H1 (cell line): ENCODE results near the gene PACS1. TPM values are rescaled to one million over a fixed set of nuclear protein-coding genes. Genes with fewer than 3 reads are reported as not detected.

Experiments
- ASH2L ChIP-seq: fragments of 200-600, 300-600 bp; sonication (generic); IDR thresholded peaks from one replicate; pipeline ENCODE4 v1.7.1; 2017; ENCODE audit warnings: low read length
- ATF3 ChIP-seq: IDR thresholded peaks from 2 replicates; pipeline ENCODE4 v1.6.1; 2011; ENCODE audit warnings: low read depth, mild to moderate bottlenecking, low read length; ENCODE audit not compliant: insufficient read depth
- CEBPB ChIP-seq: IDR thresholded peaks from 2 replicates; pipeline ENCODE4 v1.6.1; 2012; ENCODE audit warnings: low read depth, low read length
- CHD1 ChIP-seq: IDR thresholded peaks from 2 replicates; pipeline ENCODE4 v1.6.1; 2012; ENCODE audit warnings: low read depth, low read length, improper control_type of control experiment
- EP300 ChIP-seq, 2 experiments: IDR thresholded peaks; 1 replicate in 1 of 2; 2 replicates in 1 of 2; pipeline ENCODE4 v1.6.1; 2011 to 2012; ENCODE audit warnings: low read depth in 2 of 2, low read length in 2 of 2, mild to moderate bottlenecking in 2 of 2, borderline replicate concordance in 1 of 2, inconsistent platforms in 1 of 2, moderate library complexity in 1 of 2
- GABPA ChIP-seq: IDR thresholded peaks from 2 replicates; pipeline ENCODE4 v1.6.1; 2011; ENCODE audit warnings: mild to moderate bottlenecking, low read length, moderate library complexity, borderline replicate concordance; ENCODE audit not compliant: insufficient read depth
- HDAC2 ChIP-seq, 2 experiments: fragments of 300-600 bp in 1 of 2; sonication (generic) in 1 of 2; IDR thresholded peaks; 2 replicates each; pipeline ENCODE4 v1.6.1; 2011 to 2012; ENCODE audit warnings: low read depth in 2 of 2, low read length in 2 of 2, mild to moderate bottlenecking in 2 of 2, moderate library complexity in 2 of 2, borderline replicate concordance in 1 of 2, inconsistent platforms in 1 of 2
- MAFK ChIP-seq: IDR thresholded peaks from 2 replicates; pipeline ENCODE4 v1.6.1; 2012; ENCODE audit warnings: low read depth, mild to moderate bottlenecking, improper control_type of control experiment, low read length
- RAD21 ChIP-seq, 2 experiments: IDR thresholded peaks in 1 of 2; conservative IDR thresholded peaks in 1 of 2; 2 replicates each; pipeline ENCODE4 v1.6.1; 2011; ENCODE audit warnings: low read depth in 2 of 2, low read length in 2 of 2, improper control_type of control experiment in 1 of 2, inconsistent platforms in 1 of 2, mild to moderate bottlenecking in 1 of 2, moderate library complexity in 1 of 2
- RFX5 ChIP-seq: IDR thresholded peaks from 2 replicates; pipeline ENCODE4 v1.6.1; 2011; ENCODE audit warnings: low read depth, low read length, improper control_type of control experiment, borderline replicate concordance
- YY1 ChIP-seq: IDR thresholded peaks from 2 replicates; pipeline ENCODE4 v1.6.1; 2011; ENCODE audit warnings: low read depth, mild to moderate bottlenecking, low read length
- polyA plus RNA-seq, 7 experiments: library from polyadenylated mRNA; depleted of rRNA in 3 of 7; stranded (reverse) in 5 of 7; unstranded in 2 of 7; fragments of >200 nt in 5 of 7; fragments of 200-250 nt in 2 of 7; gene quantifications; 1 replicate in 5 of 7; 2 replicates in 1 of 7; 4 replicates in 1 of 7; pipeline versions ENCODE4 v1.2.1 to v1.2.3, GENCODE V29; 2011 to 2013; ENCODE audit warnings: missing spikeins in 2 of 7, mixed read lengths in 2 of 7
- total RNA-seq: library from RNA; stranded (reverse); fragmentation: NEBNext Ultra II Directional; extraction: Animal tissue kit (Norgen Biotek cat#: 25700); gene quantifications from 2 replicates; pipeline ENCODE4 v1.2.1, GENCODE V29; 2021
- TF ChIP-seq, protein P1 (sequence below): IDR thresholded peaks from 2 replicates; pipeline ENCODE4 v1.6.1; 2012; ENCODE audit warnings: inconsistent platforms
- TF ChIP-seq, protein P2 (sequence below), 3 experiments: IDR thresholded peaks; 1 replicate in 2 of 3; 2 replicates in 1 of 3; pipeline versions ENCODE4 v1.5.1 to v1.6.1; 2011; ENCODE audit warnings: low read length in 3 of 3, mild to moderate bottlenecking in 3 of 3, inconsistent platforms in 2 of 3, low read depth in 1 of 3, moderate library complexity in 1 of 3; ENCODE audit not compliant: insufficient read depth in 1 of 3; ENCODE audit errors: control extremely low read depth in 1 of 3

PACS1 gene
- total and polyA plus RNA-seq, 2 of the 8 experiments (the other 6 are each of a cell fraction or from before 2014, with no cell fraction given): 11.5 to 36.0 TPM

DNA sequence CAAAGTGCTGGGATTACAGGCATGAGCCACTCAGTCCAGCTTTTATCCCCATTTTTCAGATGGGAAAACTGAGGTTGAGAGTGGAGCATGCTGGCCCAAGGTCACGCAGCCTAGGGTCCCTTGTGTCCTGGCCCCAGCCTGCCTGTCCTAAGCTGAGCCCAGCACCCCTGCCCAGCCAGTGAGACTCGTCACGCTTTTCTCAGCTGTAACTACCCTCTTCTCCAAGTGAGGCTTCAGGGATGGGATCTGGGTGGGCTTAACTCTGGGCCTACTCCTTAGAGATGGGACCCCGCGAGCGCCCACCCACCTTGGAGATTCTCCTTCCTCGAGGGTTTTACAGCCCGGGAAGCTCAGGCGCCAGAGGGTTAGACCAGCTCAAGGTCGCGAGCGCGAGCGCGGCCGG lies 221.2 kb downstream of the PACS1 start (continued):
- TF ChIP-seq EP300 (IDR thresholded peaks at IDR 0.05; ENCODE audit: borderline replicate concordance in 1 of 2, low read depth in 2 of 2, low read length in 2 of 2) (no peak), ATF3 (no peak), RAD21 (IDR thresholded peaks at IDR 0.05 in 1 of 2, conservative IDR thresholded peaks at IDR 0.05 in 1 of 2; ENCODE audit: low read depth in 2 of 2, low read length in 2 of 2) (no peak), GABPA (no peak), ASH2L (no peak), RFX5 (no peak), CEBPB (no peak), MAFK (no peak), CHD1 (no peak), YY1 (no peak), HDAC2 (IDR thresholded peaks at IDR 0.05; ENCODE audit: borderline replicate concordance in 1 of 2, low read depth in 2 of 2, low read length in 2 of 2) (peak in 1 of 2 experiments; percentile 51; a peak in 1 of 4 replicates)
- TF ChIP-seq, protein P1, sequence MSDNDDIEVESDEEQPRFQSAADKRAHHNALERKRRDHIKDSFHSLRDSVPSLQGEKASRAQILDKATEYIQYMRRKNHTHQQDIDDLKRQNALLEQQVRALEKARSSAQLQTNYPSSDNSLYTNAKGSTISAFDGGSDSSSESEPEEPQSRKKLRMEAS: no peak
- TF ChIP-seq, protein P2, sequence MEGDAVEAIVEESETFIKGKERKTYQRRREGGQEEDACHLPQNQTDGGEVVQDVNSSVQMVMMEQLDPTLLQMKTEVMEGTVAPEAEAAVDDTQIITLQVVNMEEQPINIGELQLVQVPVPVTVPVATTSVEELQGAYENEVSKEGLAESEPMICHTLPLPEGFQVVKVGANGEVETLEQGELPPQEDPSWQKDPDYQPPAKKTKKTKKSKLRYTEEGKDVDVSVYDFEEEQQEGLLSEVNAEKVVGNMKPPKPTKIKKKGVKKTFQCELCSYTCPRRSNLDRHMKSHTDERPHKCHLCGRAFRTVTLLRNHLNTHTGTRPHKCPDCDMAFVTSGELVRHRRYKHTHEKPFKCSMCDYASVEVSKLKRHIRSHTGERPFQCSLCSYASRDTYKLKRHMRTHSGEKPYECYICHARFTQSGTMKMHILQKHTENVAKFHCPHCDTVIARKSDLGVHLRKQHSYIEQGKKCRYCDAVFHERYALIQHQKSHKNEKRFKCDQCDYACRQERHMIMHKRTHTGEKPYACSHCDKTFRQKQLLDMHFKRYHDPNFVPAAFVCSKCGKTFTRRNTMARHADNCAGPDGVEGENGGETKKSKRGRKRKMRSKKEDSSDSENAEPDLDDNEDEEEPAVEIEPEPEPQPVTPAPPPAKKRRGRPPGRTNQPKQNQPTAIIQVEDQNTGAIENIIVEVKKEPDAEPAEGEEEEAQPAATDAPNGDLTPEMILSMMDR (IDR thresholded peaks at IDR 0.05; ENCODE audit: control extremely low read depth in 1 of 3, insufficient read depth in 1 of 3, low read depth in 1 of 3, low read length in 3 of 3): no peak
- TF ChIP-seq, all 59 proteins: peak for 5
